ENCODE data around the gene STK32B.
"Not testable (repeated sequence)": the region's sequence is repeated elsewhere in the genome, so short reads cannot be mapped to it uniquely, and the experiment has no call there.

STK32B gene

GRCh38 chr4:5212255-5213013, 161.2 kb downstream of the STK32B start:
- no peak for FAIRE-seq

GRCh38 chr4:5213087-5213595, 161.9 kb downstream of the STK32B start:
- no peak for FAIRE-seq

GRCh38 chr4:5215321-5215720, 164.0 kb downstream of the STK32B start:
- no peak for FAIRE-seq

GRCh38 chr4:5217421-5217820, 166.1 kb downstream of the STK32B start:
- no peak for FAIRE-seq

- FAIRE-seq = no peak
These were observed 167.2 kb downstream of the STK32B start for GRCh38 chr4:5218376-5219069.

- no peak for FAIRE-seq
These were observed 168.7 kb downstream of the STK32B start for GRCh38 chr4:5220028-5220427.

GRCh38 chr4:5222047-5222446, 170.8 kb downstream of the STK32B start:
- no peak for FAIRE-seq

GRCh38 chr4:5222951-5223350, 171.7 kb downstream of the STK32B start:
- FAIRE-seq = no peak

- FAIRE-seq = no peak
These were observed 173.1 kb downstream of the STK32B start for GRCh38 chr4:5224340-5224739.

GRCh38 chr4:5232549-5232948, 181.3 kb downstream of the STK32B start:
- no peak for FAIRE-seq

GRCh38 chr4:5237086-5237660, 185.9 kb downstream of the STK32B start:
- FAIRE-seq = no peak

- FAIRE-seq = peak; percentile 69
These were observed 186.9 kb downstream of the STK32B start for GRCh38 chr4:5238173-5238572.

GRCh38 chr4:5247061-5247460, 195.8 kb downstream of the STK32B start:
- FAIRE-seq = not testable (repeated sequence)

GRCh38 chr4:5247735-5248134, 196.5 kb downstream of the STK32B start:
- FAIRE-seq = no peak

- FAIRE-seq = no peak
These were observed 198.4 kb downstream of the STK32B start for GRCh38 chr4:5249727-5250126.

GRCh38 chr4:5250536-5250935, 199.3 kb downstream of the STK32B start:
- not testable (repeated sequence) for FAIRE-seq

- no peak for FAIRE-seq
These were observed 205.1 kb downstream of the STK32B start for GRCh38 chr4:5256421-5256820.

GRCh38 chr4:5257086-5257485, 205.8 kb downstream of the STK32B start:
- no peak for FAIRE-seq

- FAIRE-seq = no peak
These were observed 208.2 kb downstream of the STK32B start for GRCh38 chr4:5259471-5259870.

GRCh38 chr4:5260121-5260520, 208.8 kb downstream of the STK32B start:
- no peak for FAIRE-seq

GRCh38 chr4:5261866-5262265, 210.6 kb downstream of the STK32B start:
- no peak for FAIRE-seq

GRCh38 chr4:5266991-5267390, 215.7 kb downstream of the STK32B start:
- no peak for FAIRE-seq

GRCh38 chr4:5267408-5267807, 216.1 kb downstream of the STK32B start:
- FAIRE-seq = no peak
